SK-MEL-5 (cell line): ENCODE results near the gene TTC27. TPM values are rescaled to one million over a fixed set of nuclear protein-coding genes. Genes with fewer than 3 reads are reported as not detected.

Source experiments
- DNase-seq: peaks from one replicate; pipeline ENCODE4 v3.0.0-alpha.2; 2016; ENCODE audit warnings: low read depth, low spot score
- in situ Hi-C: cut with HindIII; loops from 2 replicates; pipeline ENCODE4 v1.10.0; 2016; ENCODE audit warnings: low sequenced_read_pairs, high pct_unique_total_duplicates, low pct_unique_long_range_greater_than_20kb
- total RNA-seq: library from RNA; depleted of rRNA; stranded (reverse); fragments of >200 nt; shearing (Covaris generic); gene quantifications from 2 replicates; pipeline ENCODE4 v1.2.3, GENCODE V29; 2014

The TTC27 gene
- total RNA-seq, 1 experiment from 2014 or later, result 28.7 TPM

DNA sequence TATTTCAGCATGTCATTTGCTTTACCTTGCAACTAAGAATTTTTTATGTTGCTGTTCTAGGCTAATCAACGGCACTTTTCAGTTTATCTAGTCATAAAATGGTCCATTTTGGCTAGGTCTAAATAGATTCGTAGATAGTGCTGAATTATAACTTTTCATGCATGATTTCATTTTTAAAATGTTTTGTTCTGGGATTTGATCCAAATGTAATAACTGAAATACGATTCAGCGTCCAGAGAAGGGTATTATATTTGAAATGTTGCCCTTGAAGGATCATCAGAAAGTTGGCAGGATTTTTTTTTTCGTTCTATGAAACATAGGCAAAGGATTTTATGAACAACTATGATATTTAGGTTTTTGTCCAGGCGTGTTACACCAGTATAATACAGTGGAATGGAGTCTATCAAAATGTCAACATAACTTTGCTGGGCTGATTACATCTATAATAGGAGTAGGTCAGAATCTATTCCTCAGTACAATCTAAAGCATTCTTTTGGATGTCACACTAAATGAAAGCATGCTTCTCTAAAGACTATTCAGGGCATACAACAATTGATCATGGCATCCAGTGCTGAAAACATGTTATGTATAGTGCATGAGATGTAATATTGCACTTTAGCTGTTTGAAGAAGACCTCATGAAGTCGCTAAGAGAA lies 24.8 kb downstream of the TTC27 start:
- no peak for DNase-seq
- in situ Hi-C loops, result no loop called here

DNA sequence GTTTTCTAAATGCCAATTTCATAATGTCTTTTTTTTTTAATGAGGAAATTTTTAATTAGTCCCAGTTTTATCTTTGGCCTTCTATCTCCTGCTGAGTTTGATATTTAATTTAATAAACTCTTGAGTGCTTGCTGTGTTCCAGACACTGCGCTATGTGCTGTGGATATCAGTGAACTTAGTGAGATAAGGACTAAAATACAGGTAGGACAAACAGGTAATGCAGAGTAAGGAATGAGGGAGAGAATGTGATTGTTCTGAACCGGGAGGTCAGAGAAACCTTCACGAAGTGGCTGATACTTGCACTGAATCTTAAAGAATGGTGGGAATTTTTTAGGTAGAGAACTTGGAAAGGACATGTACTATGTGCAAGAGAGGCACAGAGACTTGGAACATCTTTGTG lies 28.2 kb downstream of the TTC27 start:
- in situ Hi-C loops, result no loop called here
- no peak for DNase-seq

DNA sequence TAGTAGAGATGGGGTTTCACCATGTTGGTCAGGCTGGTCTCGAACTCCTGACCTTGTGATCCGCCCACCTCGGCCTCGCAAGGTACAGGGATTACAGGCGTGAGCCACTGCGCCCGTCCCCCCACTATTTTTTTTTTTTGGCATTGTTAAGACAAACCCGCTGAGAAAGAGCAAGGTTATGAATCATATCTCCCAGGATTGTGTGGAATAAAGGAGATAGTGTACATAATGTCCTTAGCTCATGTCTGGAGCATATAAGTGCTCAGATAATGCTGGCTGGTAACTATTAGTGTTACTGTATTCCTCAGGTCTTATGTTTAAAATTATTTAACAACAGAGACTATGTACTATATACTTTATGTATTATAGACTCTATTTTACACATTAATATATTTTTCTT lies 36.0 kb downstream of the TTC27 start:
- in situ Hi-C loops, result no loop called here
- no peak for DNase-seq

DNA sequence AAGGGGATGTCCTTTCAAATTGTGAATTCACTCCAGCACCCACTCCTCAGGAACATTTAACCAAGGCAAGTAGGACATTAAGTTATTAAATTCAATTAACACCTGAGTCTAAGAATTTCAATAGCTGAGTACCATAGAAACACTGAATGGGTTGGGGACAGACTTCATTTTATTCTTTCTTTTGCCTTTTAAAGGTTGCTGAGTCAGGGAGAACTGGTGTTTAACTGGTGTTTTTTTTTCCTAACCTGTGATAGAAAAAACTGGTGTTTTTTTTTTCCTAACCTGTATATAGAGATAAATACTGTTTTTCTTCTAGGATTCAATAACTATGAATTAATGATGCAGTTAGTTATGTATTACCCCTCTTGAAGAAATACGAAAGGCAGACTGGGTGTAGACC lies 38.9 kb downstream of the TTC27 start:
- in situ Hi-C loops, result no loop called here
- DNase-seq, result no peak

DNA sequence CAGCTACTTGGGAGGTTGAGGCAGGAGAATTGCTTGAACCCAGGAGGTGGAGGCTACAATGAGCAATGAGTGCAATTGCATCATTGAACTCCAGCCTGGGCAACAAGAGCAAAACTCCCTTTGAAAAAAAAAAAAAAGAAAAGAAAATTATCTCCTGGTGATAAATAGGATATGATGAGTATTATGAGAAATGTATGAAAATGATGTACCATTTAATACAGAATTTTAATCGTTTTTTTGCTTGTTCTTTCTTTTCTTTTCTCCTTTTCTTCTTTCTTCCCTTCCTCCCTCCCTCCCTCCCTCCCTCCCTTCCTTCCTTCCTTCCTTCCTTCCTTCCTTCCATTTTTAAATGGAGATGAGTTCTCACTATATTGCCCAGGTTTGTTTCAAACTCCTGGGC lies 40.4 kb downstream of the TTC27 start:
- DNase-seq, result no peak
- in situ Hi-C loops, result no loop called here

DNA sequence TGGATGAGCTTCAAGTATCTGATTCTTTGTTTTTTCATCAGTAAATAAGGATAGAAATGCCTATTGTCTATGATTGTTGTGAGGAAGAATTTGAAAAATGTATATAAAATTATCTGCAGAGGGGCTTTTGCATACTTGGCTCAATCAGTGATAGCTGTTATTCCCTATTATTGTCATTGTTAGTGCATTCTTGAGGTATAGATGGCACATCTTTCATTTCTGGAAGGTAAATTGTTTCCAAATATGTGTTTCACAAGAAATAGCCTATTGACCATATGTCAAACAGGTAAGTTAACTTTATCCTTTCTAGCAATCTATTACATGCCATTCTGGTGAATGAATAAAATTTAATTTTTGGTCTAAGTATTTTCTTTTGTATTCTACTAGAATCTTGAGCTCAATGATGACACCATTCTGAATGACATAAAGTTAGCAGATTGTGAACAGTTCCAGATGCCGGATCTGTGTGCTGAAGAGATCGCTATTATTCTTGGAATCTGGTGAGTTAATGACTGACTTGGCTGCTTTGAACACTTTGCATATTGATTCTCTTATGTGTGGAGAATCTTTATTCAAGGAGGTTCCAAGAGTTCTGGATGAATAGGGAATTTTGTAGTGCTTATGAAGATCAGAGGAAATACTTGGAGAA lies 44.2 kb downstream of the TTC27 start:
- DNase-seq, result no peak
- in situ Hi-C loops, result no loop called here

DNA sequence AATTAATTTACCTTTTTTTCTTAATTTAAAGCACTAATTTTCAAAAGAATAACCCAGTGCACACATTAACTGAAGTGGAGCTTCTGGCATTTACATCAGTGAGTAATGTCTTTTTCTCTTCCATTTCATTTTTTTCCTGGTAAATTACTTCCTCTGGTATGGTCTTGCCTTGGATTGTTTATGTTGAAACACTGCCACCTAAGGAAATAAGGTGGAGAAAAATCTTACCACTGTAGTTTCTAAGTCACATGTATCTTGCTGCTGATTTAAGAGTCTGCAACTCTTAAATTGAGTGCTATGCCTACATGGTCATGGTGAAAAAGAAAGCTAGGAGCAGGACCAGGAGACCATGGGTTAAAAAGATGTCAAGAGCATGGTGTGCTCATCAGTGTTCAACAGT lies 51.0 kb downstream of the TTC27 start:
- in situ Hi-C loops, result no loop called here
- DNase-seq, result peak; percentile 38

DNA sequence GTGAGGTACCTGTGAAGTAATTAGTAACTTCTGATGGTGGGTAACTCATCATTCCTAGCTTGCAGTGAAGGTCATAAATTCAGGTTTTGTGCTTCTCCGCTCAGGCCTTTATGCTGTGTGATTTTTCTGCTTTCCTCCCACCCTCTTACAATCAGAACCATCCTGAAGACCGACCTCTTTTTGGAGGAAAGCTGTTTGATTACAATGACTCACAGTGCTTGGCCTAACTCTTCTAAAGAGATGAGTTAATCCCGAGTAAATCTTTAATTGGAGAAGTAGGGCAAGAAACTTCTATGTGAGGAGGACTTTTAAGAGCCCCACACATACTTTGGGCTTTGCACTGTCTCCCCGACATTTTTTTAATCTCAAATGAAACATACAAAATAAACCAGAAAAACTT lies 53.1 kb downstream of the TTC27 start:
- in situ Hi-C loops, result no loop called here
- no peak for DNase-seq

DNA sequence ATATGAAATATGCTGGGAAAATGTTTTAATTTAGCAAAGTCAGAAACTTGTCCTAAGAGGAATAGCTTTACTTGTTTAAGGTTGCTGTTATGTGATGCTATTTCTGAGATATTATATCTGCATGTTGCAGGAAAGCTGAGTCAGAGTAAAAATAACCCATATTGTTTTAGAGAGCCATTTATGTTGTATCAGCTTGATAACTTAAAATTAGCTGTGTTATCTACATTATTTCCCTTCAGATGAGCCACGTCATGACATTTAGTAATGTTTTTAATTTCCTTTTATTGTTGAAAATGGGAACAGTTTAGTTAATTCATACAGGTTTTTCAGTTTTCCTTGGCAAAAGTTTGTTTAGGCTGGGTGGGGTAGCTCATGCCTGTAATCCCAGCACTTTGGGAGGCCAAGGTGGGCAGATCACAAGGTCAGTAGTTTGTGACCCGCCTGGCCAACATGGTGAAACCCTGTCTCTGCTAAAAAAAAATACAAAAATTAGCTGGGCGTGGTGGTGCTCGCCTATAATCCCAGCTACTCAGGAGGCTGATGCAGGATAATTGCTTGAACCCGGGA lies 55.8 kb downstream of the TTC27 start:
- in situ Hi-C loops, result no loop called here
- no peak for DNase-seq

DNA sequence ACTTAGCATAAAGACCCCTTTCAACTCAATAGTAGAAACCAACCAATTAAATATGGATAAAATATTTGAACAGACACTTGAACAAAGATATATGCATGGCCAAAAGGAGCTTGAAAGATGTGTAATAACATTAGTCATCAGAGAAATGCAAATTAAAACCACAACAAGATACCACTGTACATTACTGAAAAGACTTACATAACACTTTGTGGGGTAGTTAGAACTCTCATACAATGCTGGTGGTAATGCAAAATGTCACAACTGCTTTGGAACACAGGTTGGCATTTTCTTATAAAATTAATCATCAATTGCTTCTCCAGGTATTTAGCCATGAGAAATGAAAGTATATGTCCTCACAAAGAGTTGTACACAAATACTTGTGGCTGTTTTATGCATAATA lies 60.7 kb downstream of the TTC27 start:
- in situ Hi-C loops, result no loop called here
- DNase-seq, result peak; percentile 58

DNA sequence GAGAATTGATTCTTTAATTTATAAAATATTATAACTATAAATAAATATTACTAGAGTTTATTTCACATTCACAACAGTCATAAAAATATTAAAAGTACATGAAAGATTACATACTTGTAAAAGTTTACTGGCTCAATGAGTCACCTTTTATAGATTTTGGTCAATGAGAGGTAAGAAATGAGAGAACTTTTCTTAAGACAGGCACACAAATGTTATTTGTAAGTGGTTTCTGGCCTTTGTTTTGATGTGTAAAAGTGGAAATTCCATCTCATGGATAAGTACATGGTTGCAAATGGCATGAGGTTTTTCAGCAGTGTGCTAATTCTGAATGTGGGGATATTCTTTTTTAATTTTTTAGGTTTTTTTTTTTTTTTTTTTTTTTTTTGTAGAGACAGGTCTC lies 63.8 kb downstream of the TTC27 start:
- in situ Hi-C loops, result no loop called here
- DNase-seq, result no peak

DNA sequence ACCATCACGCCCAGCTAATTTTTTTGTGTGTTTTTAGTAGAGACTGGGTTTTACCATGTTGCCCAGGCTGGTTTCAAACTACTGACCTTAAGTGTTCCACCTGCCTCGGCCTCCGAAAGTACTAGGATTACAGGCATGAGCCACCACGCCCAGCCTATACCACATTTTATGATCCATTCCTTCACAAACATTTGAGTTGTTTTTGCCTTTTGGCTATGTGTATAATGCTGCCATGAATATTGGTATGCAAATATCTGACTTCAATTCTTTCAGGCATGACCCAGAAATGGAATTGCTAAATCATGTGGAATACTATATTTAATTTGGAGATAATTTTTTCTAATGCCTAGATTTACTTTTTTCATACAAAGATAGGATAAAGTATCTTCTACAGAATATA lies 68.6 kb downstream of the TTC27 start:
- DNase-seq, result no peak
- in situ Hi-C loops, result no loop called here

DNA sequence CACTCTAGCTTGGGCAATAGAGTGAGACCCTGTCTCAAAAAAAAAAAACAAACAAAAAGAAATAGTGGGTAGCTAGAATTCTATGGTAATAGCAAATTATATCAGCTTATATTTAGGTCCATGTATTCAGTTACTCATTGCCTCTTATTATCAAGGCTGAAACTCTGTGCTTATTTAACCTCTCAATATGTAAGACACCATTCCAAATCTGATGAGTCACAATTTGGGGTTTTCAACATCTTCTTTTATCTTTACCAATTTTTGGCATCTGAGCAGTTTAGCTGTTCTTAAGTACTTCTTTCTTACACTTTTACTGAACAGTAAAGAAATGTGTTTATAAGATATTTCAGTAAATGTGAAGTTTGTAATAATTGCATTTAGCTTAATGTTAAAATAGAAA lies 69.3 kb downstream of the TTC27 start:
- in situ Hi-C loops, result no loop called here
- DNase-seq, result no peak

DNA sequence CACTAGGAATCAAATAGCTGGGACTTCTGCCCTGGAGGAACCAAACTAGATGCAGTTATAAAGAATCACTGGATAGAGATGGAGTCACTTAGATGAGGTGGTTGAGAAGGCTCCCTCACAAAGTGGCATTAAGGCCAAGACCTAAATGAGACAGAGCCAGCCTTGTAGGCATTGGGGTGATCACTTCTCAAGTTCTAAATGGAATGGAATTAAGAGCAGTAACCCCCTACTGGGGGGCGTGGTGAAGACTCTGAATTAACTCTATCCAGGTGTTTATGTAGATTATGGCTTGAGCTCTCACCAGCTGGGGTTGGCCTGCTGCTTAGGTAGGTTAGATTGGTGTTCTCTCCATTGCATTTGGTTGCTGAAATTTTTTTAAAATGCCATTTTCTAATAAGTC lies 71.3 kb downstream of the TTC27 start:
- DNase-seq, result no peak
- in situ Hi-C loops, result no loop called here

DNA sequence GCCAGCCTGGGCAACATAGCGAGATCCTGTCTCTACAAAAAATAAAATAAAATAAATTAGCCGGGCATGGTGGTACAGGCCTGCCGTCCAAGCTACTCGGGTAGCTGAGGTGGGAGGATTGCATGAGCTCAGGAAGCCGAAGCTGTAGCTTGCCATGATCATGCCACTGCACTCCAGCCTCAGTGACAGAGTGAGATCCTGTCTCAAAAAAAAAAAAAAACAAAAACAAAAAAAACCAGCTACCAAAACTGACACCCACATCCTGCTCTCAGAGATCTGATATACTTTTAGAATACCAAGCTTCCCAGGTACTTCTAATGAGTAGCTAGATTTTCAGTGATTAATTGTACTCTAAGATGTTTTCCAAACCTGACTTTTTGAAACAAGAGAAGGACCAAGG lies 74.0 kb downstream of the TTC27 start:
- in situ Hi-C loops, result no loop called here
- DNase-seq, result no peak

DNA sequence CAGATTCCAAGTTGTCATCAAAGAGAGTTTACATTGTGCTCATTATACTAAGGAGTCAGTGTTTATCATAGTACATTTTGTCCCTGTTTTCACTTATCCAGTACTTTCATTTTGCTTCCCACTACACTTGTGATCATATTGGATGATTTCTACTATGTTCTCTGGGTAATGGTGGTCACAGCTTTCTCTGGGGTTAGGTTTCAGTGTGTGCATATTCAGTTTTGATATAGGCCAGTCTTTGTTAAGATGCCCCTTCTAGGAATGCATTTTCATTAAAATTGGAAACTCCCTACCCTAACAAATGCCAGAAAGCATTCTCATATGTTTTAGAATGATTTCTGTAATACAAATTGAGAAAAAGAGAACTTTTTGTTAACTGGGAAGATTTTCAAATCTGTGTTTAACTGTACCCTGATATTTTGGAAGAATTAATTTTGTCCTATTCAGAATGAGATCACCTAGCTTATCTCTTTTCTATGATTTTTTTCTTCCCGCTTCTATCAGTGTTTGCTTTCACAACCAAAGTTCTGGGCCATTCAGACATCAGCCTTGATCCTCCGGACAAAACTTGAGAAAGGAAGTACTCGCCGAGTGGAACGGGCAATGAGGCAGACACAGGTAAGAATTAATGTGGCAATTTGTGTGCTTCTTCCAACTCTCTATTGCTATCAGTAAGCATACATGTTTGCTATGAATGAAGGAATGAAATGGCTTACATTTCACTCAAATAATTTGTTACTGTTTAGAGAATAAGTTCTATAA lies 74.6 kb downstream of the TTC27 start:
- no peak for DNase-seq
- in situ Hi-C loops, result no loop called here

DNA sequence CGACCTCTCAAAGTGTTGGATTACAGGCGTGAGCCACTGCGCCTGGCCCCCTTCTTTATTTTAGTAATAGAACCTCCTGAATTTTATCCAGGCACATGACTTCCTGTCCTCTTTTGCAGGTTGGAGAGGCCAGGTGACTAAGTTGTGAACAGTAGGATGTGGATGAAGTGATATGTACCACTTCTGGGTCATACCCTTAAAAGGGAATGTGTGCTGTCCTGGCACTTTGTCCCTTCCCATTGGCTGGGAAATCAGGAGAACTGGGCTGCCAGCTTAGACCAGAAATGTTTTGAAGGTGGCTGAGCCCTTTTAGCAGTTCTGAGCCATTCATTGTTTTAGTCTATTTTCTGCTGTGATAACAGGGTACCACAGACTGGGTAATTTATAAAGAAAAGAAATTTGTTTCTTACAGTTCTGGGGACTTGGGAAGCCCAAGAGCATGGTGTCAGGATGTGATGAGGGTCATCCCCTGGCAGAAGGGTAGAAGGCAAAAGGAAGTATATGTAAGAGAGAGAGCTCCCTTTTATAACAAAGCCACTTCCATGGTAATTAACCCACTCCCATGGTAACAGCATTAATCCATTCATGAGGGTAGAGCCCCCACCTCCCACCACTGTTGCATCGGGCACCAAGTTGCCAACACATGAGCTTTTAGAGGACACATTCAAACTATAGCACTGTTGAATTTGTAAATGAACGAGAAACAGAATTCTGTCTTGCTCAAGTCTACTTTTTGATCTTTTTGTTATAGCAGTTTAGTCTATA lies 79.1 kb downstream of the TTC27 start:
- DNase-seq, result no peak
- in situ Hi-C loops, result no loop called here

DNA sequence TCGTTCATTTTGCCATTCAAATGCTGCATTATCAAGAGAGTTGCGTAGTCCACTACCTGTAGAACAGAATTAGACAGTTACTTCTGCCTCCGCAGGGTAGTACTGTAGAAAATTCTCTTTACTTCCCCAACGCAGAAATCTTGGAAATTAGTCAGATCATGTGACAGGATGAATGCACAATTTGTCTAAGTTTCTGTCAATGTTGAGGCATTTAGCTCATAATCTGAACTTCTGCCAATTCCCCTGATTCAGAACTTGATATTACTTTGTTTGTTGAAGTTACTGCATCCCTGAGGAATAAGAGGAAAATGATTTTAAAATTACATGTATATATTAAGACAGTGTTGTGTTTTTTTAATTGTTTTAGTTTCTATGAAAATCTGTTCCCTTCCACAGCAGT lies 83.4 kb downstream of the TTC27 start:
- in situ Hi-C loops, result no loop called here
- peak; percentile 76 for DNase-seq
